ENCODE measurements around the gene KIAA1217.

Gene KIAA1217, protein sequence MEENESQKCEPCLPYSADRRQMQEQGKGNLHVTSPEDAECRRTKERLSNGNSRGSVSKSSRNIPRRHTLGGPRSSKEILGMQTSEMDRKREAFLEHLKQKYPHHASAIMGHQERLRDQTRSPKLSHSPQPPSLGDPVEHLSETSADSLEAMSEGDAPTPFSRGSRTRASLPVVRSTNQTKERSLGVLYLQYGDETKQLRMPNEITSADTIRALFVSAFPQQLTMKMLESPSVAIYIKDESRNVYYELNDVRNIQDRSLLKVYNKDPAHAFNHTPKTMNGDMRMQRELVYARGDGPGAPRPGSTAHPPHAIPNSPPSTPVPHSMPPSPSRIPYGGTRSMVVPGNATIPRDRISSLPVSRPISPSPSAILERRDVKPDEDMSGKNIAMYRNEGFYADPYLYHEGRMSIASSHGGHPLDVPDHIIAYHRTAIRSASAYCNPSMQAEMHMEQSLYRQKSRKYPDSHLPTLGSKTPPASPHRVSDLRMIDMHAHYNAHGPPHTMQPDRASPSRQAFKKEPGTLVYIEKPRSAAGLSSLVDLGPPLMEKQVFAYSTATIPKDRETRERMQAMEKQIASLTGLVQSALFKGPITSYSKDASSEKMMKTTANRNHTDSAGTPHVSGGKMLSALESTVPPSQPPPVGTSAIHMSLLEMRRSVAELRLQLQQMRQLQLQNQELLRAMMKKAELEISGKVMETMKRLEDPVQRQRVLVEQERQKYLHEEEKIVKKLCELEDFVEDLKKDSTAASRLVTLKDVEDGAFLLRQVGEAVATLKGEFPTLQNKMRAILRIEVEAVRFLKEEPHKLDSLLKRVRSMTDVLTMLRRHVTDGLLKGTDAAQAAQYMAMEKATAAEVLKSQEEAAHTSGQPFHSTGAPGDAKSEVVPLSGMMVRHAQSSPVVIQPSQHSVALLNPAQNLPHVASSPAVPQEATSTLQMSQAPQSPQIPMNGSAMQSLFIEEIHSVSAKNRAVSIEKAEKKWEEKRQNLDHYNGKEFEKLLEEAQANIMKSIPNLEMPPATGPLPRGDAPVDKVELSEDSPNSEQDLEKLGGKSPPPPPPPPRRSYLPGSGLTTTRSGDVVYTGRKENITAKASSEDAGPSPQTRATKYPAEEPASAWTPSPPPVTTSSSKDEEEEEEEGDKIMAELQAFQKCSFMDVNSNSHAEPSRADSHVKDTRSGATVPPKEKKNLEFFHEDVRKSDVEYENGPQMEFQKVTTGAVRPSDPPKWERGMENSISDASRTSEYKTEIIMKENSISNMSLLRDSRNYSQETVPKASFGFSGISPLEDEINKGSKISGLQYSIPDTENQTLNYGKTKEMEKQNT (N-terminal part only)

DNA sequence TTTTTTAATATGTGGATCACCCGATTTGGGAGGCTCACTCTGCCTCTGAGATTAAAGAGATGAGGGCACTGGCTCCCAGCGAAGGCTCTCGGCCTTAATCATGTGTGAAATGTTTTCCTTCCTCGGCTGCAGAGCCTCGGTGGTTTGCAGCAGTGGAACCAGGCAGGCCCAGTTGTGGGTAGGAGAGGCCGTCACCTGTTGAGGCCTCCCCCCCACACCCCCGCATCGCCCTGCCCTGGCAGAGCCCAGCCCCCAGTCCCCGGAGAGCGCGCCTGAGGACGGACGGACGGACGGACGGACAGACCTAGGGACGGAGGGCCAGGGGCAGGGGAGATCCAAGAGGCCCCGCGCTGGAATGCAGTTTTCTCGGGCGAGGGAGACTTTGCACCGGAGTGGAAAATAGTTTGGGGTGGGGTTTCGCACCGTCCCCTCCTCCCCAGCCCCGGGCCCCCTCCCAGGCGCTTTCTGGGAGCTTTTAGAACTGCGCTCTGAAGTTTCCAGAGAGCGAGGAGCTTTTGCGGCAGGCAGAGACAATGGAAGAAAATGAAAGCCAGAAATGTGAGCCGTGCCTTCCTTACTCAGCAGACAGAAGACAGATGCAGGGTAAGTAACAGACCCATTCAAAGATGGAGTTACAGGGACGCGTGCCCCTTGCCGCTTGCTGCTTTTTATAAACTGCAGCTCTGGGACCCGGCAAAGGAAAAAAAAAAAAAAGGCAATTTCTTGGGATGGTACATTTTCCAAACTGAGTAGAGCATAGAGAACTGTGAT lies at the start of gene KIAA1217:
KIAA1217 (plus strand) TSS at position 478 of the 771 bp plus-strand sequence; CDS start at position 534, 56 bp downstream.
- no peak for DNase-seq (ENCODE audit: low spot score)

DNA sequence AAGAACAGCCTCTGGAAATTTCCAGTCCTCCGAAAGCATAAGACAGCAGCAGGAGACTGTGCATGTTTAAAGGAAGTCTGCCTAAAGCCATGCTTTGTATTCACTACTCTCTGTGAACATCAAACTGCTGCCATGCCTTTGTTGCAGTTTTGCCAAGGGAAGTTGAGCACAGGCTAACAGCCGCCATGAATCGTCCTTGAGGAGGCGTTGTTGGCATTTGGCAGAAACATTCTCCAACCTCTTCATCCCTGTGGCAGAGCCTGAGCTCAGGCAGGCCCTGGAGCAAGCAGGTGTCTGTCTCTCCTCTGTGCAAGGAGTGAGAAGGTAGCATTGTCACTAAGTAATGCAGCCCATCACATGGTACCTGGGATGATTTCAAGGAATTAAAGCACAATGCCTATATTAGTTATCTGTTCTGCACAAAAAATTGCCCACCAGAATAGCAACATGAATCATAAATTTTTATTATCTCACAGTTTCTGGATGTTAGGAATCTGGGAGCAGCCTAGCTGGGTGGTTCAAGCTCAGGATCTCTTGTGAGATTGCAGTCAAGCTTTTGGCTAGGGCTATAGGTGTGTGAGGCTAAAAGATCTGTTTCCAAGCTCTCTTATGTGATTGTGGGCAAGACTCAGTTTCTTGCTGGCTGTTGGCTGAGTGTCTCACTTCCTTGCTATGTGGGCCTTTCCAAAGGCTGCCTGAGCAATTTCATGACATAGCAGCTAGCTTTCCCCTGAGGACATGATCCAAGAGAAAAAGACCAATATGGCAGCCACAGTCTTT lies 46.5 kb upstream of the KIAA1217 start:
- DNase-seq (ENCODE audit: low spot score): no peak

DNA sequence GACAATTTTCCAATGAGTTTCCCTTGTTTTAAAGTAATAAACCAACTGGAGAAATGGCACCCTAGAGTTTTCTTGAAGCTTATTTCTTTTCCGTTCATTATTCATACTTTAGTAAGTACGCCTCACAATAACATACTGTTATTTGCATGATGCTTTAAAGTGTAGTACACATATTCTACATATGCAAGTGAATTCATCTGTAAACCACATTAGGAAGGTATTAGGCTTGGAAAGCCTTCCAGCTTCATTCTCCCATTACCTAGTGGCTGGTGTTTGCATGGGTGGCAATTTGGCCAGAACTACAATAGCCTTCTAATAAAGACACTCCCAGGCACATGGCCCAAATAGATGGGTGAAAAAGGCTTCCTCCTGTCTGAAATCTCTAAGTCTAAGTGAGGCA lies 45.5 kb upstream of the KIAA1217 start:
- DNase-seq (ENCODE audit: low spot score): no peak

DNA sequence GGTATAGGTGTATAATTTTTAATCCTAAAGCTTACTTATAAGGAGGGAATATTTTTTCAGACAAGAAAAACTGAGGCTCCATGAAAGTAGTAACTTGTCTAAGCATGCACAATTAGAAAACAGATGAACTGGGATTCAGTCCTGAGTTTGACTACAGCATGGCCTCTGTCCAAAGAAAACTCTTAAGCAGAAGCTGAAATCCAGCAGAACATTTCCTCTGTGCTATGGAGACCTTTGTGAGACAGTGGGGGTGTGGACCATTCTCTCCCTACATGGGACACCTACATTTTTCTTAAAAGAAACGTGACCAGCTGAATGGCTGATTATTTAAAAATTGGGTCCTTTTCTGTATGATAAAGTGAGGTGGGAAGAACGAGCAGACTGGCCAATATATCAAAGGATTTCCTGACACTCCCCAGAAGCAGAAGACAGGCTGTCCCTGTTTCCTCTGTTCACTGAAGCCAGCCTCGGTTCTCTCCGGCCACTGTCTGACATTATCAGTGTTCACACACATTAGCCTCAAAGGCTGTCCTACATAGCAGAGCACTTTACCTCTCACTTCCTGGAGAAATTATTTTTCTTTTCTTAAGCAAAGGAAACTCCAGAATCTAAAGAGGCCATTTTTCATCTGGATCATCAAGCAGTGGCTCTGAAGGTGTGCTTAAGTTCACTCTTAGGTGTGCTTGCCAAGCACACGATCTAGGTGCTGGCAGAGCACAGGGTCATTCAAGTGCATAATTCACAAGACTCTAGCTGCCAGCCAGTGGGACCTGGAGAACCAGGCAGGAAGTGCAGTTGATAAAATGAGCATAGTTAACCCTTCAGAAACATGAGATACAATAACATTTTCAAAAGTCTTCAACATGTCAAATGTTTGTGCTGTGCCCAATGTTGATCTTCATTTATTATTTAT lies 40.4 kb upstream of the KIAA1217 start:
- no peak for DNase-seq (ENCODE audit: low spot score)

DNA sequence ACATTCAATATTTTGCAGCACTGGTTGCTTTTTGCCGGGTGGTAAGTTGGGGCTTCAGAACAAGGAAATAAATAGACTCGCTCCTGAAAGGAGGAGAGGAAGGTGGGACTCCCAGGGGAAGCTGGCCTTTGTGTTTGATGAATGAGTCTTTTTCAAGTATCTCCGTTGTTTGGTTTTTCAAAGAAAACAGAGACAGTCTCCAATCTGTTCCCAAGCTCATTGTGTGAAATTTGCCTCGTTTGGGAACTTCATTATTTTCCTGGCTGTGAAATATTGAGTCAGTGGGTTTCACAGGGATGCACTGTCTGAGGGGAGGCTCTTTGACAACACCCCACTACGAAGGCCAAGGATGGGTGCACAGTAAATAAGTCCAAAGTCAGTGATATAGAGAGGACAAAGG lies 38.7 kb upstream of the KIAA1217 start:
- no peak for DNase-seq (ENCODE audit: low spot score)

DNA sequence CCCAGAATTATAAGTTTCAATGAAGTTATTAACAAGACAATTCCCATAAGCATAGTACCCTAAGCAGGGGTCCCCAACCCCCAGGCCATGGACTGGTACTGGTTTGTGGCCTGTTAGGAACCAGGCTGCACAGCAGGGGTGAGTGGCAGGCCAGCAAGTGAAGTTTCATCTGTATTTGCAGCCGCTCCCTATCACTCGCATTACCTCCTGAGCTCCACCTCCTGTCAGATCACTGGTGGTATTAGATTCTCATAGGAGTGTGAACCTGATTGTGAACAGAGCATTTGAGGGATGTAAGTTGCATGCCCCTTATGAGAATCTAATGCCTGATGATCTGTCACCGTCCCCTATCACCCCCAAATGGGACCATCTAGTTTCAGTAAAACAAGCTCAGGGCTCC lies 36.0 kb upstream of the KIAA1217 start:
- no peak for DNase-seq (ENCODE audit: low spot score)

DNA sequence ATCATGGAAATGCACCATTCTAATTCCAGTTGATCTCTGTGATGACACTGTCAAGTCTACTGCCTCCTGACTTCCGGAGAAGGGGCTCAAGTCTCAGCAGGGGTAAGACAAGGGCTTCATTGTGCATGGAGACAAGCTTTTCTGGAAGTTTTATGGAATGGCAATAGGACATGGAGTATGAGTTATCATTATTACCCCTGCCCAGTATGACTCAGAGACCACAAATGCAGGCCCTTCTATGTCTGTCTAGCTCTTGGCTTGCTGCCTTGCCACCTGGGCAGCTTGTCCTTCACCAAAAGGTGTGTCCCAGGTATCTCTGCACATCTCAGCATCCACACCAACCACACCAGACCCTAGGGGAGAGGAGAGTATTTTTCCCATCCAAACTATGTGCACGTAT lies 34.9 kb upstream of the KIAA1217 start:
- DNase-seq (ENCODE audit: low spot score): no peak

DNA sequence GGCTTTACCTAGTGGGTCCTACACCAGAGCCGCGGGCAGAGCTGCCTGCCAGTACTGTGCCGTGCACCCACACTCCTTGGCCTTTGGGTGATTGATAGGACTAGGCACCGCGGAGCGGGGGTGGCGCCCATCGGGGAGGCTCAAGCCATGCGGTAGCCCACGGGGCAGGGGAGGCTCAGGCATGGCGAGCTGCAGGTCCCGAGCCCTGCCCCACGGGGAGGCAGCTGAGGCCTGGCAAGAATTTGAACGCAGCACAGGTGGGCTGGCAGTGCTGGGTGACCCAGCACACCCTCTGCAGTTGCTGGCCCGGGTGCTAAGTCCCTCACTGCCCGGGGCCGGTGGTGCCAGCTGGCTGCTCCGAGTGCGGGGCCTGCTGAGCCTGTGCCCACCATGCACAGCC lies 32.3 kb upstream of the KIAA1217 start:
- DNase-seq (ENCODE audit: low spot score): no peak

DNA sequence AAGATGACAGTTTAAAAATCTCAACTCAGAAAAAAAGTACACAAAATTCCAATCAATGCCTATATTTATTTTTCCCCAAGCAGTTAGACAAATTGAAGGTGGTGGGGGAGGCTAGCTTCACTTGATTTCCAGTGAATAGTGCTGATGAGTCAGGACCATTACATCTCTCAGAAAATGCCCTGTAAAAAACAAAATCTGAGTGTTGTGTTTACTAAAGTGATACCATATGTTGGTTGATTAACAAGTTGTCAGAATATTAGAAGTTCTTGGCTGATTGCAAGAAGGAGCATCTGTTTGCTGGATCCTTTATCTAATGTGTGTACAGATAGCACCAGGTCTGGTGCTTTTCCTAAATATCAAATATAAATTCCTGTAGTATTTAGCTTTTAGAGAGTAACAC lies 31.3 kb upstream of the KIAA1217 start:
- no peak for DNase-seq (ENCODE audit: low spot score)

DNA sequence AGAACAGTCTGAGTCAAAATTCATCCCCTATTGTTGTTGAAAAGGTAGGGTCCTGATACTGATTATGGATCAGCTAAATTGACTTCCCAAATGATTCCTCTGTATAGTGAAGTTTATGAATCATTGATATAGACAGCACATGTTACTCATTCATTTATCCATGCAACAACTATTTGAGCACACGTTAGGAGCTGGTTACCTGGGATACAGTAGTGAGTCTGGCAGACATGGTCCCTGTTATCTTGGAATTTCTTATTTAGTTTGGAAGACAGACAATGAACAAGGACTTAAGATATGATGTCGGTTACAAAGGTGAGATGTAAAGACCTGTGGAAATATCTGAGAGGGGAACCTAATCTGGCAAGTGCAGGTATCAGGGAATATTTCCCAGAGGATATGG lies 28.0 kb upstream of the KIAA1217 start:
- no peak for DNase-seq (ENCODE audit: low spot score)

DNA sequence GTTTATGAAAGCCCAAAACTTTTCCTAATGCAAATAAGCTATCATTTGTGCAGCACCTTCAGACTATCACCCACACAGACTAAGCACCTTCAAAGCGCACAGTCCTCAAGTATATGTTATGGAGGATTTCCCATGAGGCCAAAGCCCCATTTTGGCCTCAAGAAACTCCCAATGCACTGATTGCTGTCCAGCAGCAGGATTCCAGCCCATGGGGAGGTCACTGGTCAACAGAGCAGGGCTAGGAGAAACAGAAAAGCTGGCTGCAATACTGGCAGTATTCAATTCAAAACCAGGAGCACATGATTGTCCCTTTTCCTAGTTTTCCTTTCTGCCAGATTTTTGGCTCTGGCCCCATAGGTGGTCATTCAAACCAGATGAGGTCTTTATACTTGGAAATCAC lies 24.5 kb upstream of the KIAA1217 start:
- DNase-seq (ENCODE audit: low spot score): no peak

DNA sequence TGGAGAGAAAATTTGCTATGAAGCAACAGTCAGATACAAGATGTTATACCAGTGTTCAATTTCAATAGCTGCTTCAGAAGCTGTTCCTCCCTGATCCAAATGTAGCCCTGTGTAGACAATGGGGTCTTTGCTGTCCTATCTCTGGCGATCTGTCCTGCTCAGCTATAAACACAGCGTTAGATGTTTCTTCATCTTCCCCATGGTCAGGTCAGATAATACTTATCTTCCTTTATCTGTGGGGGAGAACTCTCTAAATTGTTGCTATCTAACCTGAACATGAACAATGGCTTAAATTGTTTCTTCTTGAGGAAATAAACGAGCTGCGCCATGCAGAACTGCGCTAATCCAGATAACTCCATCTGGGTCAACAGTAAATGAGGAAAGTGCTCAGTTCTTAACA lies 15.6 kb upstream of the KIAA1217 start:
- DNase-seq (ENCODE audit: low spot score): no peak

DNA sequence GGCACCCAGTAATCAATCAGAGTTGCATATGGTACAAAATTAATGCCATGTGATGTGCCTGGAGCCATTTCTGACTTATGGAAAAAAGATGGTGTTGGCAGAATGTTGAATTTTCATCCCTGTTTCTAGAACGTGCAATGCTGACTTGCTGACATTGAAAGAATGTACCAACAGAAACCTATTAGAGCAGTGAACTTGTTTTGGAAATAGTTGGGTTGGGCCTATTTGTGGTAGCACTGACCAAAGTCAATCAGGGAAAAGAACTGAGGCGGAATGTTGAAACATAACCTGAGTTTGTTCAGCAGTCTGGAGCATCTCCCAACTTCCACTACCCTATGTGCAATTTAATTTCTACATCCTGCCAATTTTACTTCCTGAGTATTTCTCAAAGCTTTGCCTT lies 11.7 kb upstream of the KIAA1217 start:
- DNase-seq (ENCODE audit: low spot score): no peak

DNA sequence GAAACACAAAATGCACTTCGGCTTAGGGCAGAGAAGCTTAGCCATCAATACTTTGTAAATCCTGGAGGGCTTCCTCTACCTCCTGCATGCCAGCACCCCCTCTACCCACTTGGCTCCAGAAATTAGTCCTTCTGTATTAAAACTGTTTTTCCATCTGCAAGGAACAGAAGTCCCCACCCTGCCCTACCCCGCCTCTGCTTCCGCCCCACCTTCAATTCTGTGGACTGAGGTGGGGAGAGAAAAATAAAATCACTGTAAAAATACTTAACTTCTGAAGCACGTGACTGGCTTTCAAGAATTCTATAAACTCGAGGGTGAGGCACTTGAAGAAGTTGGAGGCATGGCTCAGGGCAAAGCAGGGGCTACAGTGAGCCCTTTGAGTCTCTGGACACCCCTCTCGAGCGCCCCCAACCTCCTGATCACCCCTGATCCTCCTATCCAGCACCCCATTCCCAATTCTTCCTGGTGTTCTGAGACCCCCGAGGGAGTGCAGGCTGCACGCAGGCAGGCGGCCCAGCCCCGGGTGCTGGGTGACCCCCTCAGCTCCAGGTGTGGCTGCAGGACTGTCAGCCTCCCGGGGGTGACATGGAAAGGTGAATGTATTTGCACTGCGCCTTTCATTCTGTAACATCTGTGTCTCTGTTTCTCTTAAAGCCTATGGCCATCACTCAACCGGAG lies 7.3 kb upstream of the KIAA1217 start:
- no peak for DNase-seq (ENCODE audit: low spot score)

DNA sequence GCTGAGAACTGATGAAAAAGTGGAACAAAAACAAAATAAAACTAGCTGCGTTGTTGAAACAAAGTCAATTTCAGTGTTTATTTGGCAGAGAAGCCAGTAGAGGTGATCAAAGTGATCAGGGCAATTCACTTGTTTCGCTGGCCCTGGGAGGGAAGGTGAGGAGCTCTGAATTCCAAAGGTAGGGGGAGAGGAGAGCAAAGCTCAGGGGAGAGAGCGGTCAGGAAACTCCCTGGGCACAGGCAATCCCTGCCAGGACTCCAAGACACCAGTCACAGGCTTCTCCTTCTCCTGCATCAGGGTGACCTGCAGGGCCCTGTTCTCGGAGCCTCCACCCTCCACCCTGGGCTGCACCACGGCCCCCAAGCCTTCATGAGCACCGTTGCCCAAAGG lies 6.8 kb upstream of the KIAA1217 start:
- no peak for DNase-seq (ENCODE audit: low spot score)

DNA sequence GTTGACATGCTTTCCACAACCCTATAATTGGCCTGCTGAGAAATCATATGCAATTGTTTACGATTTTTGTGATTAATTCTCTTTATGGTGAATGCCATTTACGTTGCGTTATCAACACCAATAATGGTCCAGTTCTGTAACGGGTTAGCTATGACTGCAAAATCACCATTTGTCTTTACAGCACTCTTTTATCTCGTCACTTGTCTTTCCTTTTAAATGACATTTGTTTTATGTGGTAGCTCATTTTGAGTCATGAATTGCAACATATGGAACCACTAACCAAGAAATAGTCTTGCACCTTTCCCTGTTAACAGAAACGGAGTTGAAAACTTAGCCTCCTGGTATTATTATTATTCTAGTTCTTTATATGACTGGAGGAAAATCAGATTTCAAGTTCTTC lies 3.1 kb upstream of the KIAA1217 start:
- DNase-seq (ENCODE audit: low spot score): no peak

DNA sequence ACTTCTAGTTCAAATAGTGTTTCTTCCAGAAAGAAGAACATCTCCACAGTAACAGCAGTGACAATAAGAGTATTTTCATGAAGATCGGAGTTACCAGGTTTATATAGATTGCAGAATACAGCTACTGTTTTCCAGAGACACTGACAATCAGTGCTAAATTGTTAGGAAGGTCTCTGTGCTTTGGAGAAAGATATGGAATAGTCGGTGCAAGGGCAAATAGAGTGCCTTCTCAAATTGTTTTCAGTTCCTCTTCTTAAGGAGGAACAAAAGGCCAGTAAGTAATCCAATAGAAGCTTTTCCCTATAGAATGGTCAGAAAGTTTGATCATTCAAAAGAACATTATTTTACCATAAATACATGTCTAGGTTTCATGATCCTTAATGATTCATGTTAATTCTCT lies 2.6 kb upstream of the KIAA1217 start:
- DNase-seq (ENCODE audit: low spot score): no peak

DNA sequence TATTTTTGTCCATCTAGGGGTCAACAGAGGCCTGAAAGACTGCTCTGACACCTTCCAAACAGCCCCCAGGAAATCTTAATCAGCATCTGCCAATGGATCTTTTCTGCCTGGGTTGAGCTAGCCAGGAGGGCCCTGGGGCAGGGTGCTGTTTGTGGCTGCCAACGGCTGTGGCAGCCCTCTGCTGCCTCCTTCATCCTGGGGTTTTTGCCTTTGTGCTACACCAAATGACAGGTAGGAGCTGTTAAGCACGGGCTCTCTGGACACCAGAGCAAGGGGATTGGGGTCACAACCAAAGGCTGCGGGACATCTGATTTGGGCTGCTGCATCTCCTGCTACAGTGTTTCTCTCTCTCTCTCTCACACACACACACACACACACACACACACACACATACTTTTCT lies 2.0 kb upstream of the KIAA1217 start:
- no peak for DNase-seq (ENCODE audit: low spot score)

DNA sequence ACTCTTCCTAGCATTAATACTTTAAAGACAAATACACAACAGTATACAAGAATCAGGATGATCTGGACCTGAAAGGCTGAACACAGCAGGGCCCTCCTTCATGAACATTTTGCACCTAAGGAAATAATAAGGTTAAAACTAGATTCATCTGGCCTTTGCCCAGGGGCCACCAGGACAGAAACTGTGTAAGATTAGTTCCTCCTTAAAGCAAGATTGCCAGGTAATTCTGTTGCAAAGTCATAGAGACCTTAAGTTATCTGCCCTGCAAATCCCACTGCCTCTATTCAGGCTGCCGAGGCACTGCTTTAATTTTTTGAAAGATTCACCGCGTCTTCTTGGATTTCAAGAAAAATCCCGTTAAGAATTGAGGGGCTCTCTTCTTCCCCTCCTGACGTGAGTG lies 1.6 kb upstream of the KIAA1217 start:
- no peak for DNase-seq (ENCODE audit: low spot score)
